IMR-90 (cell line): ENCODE measurements around the gene CPNE1.

Experiments used
- BHLHE40 ChIP-seq: fragments of 150-350 bp; IDR thresholded peaks from 2 replicates; pipeline ENCODE4 v1.6.1; 2016; ENCODE audit warnings: mild to moderate bottlenecking, low read depth, low read length
- CEBPB ChIP-seq: IDR thresholded peaks from 2 replicates; pipeline ENCODE4 v1.6.1; 2012; ENCODE audit warnings: low read depth, low read length, improper control_type of control experiment
- CHD1 ChIP-seq: IDR thresholded peaks from 2 replicates; pipeline ENCODE4 v1.6.1; 2012; ENCODE audit warnings: low read depth, low read length, improper control_type of control experiment
- CTCF ChIP-seq: conservative IDR thresholded peaks from 2 replicates; pipeline ENCODE4 v1.5.1; 2012; ENCODE audit warnings: mild to moderate bottlenecking, low read depth, low read length, improper control_type of control experiment
- MAFK ChIP-seq: IDR thresholded peaks from 2 replicates; pipeline ENCODE4 v1.6.1; 2012; ENCODE audit warnings: low read depth, low read length, improper control_type of control experiment
- MAZ ChIP-seq: IDR thresholded peaks from 2 replicates; pipeline ENCODE4 v1.6.1; 2012; ENCODE audit warnings: low read depth, mild to moderate bottlenecking, low read length, improper control_type of control experiment, moderate library complexity, borderline replicate concordance
- POLR2A ChIP-seq: IDR thresholded peaks from 2 replicates; pipeline ENCODE4 v1.6.1; 2012; ENCODE audit warnings: mild to moderate bottlenecking, low read depth, low read length
- RAD21 ChIP-seq: IDR thresholded peaks from 2 replicates; pipeline ENCODE4 v1.6.1; 2012; ENCODE audit warnings: low read length, improper control_type of control experiment
- SMC3 ChIP-seq: fragments of 150-350 bp; IDR thresholded peaks from 2 replicates; pipeline ENCODE4 v1.6.1; 2016; ENCODE audit warnings: low read depth, mild to moderate bottlenecking, antibody characterized with exemption, low read length, moderate library complexity
- USF2 ChIP-seq: fragments of 150-350 bp; IDR thresholded peaks from 2 replicates; pipeline ENCODE4 v1.6.1; 2017; ENCODE audit warnings: mild to moderate bottlenecking, antibody characterized with exemption, low read length, low read depth

GRCh38 chr20:35708502-35708901 is 43.8 kb upstream of the CPNE1 start:
- TF ChIP-seq CTCF (no peak), POLR2A (no peak), RAD21 (no peak), BHLHE40 (no peak), CEBPB (no peak), USF2 (no peak), SMC3 (no peak), MAFK (no peak), CHD1 (no peak), MAZ (no peak)
